ENCODE results near the gene ANKRD23.

DNA sequence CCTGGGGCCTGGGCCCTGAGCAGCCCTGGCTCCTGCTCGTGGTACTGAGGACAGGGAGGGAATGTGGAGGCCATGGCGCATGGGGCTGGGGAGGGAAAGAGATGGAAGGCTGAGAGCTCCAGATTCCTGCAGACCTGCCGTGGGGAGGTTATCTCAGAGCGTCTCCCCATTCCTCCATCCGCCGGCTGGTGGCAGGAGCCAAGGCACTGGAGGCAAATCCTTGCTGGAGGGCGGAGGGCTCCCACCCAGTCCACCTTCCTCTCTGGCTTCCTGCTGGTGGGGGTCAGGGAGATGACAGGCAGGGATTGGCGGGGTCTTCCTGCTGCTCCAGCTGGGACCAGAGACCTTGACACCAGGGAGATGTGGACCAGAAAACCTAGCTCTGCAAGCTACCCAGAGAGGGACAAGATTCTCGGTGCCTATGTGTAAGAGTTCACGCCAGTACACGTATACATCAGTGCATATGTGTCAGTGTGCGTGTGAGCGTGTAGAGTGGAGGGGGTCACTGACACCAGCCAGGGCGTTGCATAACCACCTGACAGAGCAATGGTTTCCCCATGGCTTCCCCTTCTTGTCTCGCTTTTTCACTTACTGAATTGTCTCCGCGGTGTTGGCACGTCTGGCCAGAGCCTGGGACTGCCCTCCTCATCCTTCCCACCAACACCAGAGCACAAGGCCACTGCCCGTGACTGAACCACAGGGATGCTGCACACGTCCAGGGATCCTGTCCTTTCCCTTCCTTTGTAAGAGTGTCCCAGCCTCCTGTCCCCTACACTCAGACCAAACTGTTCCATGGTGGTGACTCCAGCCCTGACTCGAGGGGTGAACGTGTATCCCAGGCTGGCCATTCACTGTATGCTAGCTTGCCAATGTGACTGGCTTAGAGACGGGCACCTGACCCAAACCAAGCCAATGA, 41.9 kb upstream of the ANKRD23 start:
- TF ChIP-seq, protein P1, sequence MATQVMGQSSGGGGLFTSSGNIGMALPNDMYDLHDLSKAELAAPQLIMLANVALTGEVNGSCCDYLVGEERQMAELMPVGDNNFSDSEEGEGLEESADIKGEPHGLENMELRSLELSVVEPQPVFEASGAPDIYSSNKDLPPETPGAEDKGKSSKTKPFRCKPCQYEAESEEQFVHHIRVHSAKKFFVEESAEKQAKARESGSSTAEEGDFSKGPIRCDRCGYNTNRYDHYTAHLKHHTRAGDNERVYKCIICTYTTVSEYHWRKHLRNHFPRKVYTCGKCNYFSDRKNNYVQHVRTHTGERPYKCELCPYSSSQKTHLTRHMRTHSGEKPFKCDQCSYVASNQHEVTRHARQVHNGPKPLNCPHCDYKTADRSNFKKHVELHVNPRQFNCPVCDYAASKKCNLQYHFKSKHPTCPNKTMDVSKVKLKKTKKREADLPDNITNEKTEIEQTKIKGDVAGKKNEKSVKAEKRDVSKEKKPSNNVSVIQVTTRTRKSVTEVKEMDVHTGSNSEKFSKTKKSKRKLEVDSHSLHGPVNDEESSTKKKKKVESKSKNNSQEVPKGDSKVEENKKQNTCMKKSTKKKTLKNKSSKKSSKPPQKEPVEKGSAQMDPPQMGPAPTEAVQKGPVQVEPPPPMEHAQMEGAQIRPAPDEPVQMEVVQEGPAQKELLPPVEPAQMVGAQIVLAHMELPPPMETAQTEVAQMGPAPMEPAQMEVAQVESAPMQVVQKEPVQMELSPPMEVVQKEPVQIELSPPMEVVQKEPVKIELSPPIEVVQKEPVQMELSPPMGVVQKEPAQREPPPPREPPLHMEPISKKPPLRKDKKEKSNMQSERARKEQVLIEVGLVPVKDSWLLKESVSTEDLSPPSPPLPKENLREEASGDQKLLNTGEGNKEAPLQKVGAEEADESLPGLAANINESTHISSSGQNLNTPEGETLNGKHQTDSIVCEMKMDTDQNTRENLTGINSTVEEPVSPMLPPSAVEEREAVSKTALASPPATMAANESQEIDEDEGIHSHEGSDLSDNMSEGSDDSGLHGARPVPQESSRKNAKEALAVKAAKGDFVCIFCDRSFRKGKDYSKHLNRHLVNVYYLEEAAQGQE (IDR thresholded peaks at IDR 0.05; ENCODE audit: borderline replicate concordance), result no peak
- TF ChIP-seq POLR2AphosphoS5 (IDR thresholded peaks at IDR 0.05), result no peak
- no peak for TF ChIP-seq EP300 (conservative IDR thresholded peaks at IDR 0.05; ENCODE audit: poor library complexity, severe bottlenecking)
- TF ChIP-seq, protein P2, sequence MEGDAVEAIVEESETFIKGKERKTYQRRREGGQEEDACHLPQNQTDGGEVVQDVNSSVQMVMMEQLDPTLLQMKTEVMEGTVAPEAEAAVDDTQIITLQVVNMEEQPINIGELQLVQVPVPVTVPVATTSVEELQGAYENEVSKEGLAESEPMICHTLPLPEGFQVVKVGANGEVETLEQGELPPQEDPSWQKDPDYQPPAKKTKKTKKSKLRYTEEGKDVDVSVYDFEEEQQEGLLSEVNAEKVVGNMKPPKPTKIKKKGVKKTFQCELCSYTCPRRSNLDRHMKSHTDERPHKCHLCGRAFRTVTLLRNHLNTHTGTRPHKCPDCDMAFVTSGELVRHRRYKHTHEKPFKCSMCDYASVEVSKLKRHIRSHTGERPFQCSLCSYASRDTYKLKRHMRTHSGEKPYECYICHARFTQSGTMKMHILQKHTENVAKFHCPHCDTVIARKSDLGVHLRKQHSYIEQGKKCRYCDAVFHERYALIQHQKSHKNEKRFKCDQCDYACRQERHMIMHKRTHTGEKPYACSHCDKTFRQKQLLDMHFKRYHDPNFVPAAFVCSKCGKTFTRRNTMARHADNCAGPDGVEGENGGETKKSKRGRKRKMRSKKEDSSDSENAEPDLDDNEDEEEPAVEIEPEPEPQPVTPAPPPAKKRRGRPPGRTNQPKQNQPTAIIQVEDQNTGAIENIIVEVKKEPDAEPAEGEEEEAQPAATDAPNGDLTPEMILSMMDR (IDR thresholded peaks at IDR 0.05; ENCODE audit: poor library complexity, severe bottlenecking), result no peak
- no peak for TF ChIP-seq EZH2 (IDR thresholded peaks at IDR 0.05; ENCODE audit: borderline replicate concordance, insufficient read depth, low read length, poor library complexity, severe bottlenecking)
- no peak for TF ChIP-seq TAF1 (IDR thresholded peaks at IDR 0.05; ENCODE audit: low read depth)
